ENCODE results near the gene CYP1A2.

- TF ChIP-seq CTCF (IDR thresholded peaks at IDR 0.05) (no peak), POLR2AphosphoS5 (IDR thresholded peaks at IDR 0.05) (no peak), POLR2A (IDR thresholded peaks at IDR 0.05) (no peak)
Measured at GRCh38 chr15:74777769-74778598, 29.3 kb downstream of the CYP1A2 start.
